Mucosa of stomach (tissue), 1 donor: Measurements from ENCODE around the gene FOXJ2.
"Not testable (repeated sequence)": the region's sequence is repeated elsewhere in the genome, so short reads cannot be mapped to it uniquely, and the experiment has no call there.

Experiments used
- H3K27me3 ChIP-seq: one replicate; pipeline ENCODE4 v1.7.0; 2013; ENCODE audit warnings: mild to moderate bottlenecking, low read length; ENCODE audit not compliant: control insufficient read depth, insufficient read depth
- H3K36me3 ChIP-seq: one replicate; pipeline ENCODE4 v1.7.0; 2013; ENCODE audit warnings: low read length; ENCODE audit not compliant: control insufficient read depth, insufficient read depth
- H3K4me1 ChIP-seq: one replicate; pipeline ENCODE4 v1.7.0; 2013; ENCODE audit warnings: mild to moderate bottlenecking, low read length; ENCODE audit not compliant: control insufficient read depth, insufficient read depth
- H3K4me3 ChIP-seq: one replicate; pipeline ENCODE4 v1.7.0; 2013; ENCODE audit warnings: low read length
- H3K9ac ChIP-seq: one replicate; pipeline ENCODE4 v1.7.0; 2013; ENCODE audit warnings: mild to moderate bottlenecking, low read length, moderate library complexity
- H3K9me3 ChIP-seq: one replicate; pipeline ENCODE4 v1.7.0; 2013; ENCODE audit warnings: mild to moderate bottlenecking, low read length, moderate library complexity; ENCODE audit not compliant: control insufficient read depth
- donor health status: Pancreatic carcinoma.

The FOXJ2 gene

GRCh38 chr12:8050600-8051250 is 18.2 kb downstream of the FOXJ2 start:
- Histone ChIP-seq H3K36me3 (peaks cover 23% of the 10 kb centered on the region), H3K4me1 (no peaks in the 10 kb centered on the region), H3K27me3 (no peaks in the 10 kb centered on the region), H3K4me3 (no peak overlapping the region), H3K9me3 (no peaks in the 10 kb centered on the region), H3K9ac (no peak overlapping the region)

DNA sequence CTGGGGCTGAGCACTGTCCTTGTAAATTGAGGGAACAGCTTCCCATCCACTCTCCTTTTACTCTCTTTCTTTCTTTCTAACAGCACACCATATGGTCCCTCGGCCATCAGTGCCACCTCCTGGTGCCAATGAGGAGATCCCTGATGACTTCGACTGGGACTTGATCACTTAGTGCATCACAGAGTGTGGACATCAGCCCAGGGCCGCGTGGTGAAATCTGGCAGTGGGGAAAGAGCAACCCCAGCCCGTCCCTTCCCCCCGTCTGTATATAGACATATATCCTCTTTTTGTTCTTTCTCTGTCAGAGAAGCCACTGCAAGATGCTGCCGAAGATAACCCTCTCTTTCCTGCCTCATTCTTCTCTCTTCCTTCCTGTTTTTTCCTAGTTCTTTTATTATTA is 20.2 kb downstream of the FOXJ2 start:
- no peaks in the 10 kb centered on the region for H3K4me1 ChIP-seq
- no peaks in the 10 kb centered on the region for H3K27me3 ChIP-seq
- no peak overlapping the region for H3K4me3 ChIP-seq
- H3K9ac ChIP-seq, result no peak overlapping the region
- H3K36me3 ChIP-seq, result peaks cover 23% of the 10 kb centered on the region
- H3K9me3 ChIP-seq, result no peaks in the 10 kb centered on the region

DNA sequence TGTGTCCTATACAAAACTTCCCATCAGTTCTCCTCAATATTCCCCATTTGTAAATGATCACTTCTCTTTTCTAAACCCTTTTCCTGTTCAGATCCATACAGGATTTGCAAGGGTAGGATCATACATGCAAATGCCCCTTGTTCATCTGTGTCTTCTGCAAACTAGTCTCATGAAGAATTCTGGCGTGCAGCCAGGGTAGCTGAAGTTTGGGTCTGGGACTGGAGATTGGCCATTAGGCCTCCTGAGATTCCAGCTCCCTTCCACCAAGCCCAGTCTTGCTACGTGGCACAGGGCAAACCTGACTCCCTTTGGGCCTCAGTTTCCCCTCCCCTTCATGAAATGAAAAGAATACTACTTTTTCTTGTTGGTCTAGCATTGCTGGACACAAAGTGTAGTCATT is 22.3 kb downstream of the FOXJ2 start:
- Histone ChIP-seq H3K9me3 (no peaks in the 10 kb centered on the region), H3K36me3 (peaks cover 12% of the 10 kb centered on the region), H3K27me3 (no peaks in the 10 kb centered on the region), H3K4me1 (no peaks in the 10 kb centered on the region), H3K9ac (no peak overlapping the region), H3K4me3 (no peak overlapping the region)

DNA sequence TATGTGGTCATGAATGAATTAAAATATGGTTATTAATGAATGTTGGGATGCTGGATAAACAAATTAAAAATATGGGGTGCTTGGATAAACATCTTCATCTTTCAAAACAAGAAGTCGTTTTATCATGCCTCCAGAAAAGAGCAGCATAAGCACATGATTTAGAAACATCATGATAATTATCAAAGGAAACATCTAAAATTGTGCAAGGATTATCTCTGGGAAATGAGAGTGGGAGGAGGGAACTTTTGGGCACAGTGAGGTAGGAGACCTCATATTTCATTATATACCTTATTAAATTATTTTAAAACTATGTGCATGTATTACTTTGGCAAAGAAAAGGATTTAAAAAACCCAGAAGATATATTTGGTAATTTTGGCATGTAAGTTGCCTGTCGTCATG is 24.8 kb downstream of the FOXJ2 start:
- no peaks in the 10 kb centered on the region for H3K9me3 ChIP-seq
- peaks cover 5% of the 10 kb centered on the region for H3K36me3 ChIP-seq
- no peaks in the 10 kb centered on the region for H3K4me1 ChIP-seq
- no peak overlapping the region for H3K9ac ChIP-seq
- H3K4me3 ChIP-seq, result no peak overlapping the region
- H3K27me3 ChIP-seq, result no peaks in the 10 kb centered on the region

DNA sequence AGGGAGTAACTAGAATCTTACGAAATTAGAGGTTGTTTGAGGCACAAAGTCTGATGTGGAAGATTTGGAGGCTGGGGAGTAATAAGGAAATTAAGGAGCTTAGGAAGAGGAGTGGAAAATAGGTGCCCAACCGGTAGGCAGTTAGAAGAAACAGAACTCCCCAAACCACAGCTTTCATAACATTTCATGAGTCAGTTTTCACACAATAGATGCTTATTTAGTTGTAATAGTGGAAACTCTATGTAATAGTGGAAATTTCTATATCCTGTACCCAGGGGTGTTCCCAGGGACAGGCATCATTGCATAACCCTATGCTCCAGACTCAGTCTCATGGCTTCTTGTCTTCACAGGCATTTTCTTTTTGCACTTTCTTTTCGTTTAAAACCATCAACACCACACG is 25.3 kb downstream of the FOXJ2 start:
- Histone ChIP-seq H3K4me1 (no peaks in the 10 kb centered on the region), H3K36me3 (peaks cover 5% of the 10 kb centered on the region), H3K9me3 (no peaks in the 10 kb centered on the region), H3K9ac (no peak overlapping the region), H3K4me3 (no peak overlapping the region), H3K27me3 (no peaks in the 10 kb centered on the region)

DNA sequence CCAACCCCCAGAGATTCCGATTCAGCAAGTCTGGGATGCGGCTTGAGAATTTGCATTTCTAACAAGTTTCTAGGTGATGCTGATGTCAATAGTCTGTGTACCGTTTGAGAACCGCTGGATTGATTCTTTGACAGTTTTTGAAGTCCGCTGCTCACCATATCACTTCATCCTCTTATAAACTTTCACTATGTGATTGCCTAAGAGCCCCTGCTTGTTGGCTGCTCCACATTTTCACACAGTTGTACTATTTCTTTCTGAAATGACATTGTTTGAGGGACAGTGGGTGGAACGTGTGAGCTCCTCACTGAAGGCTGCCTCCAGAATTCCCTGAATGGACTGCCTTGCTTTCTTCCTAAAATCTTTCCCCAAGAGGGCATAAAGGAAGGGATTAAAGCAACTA is 26.0 kb downstream of the FOXJ2 start:
- no peaks in the 10 kb centered on the region for H3K4me1 ChIP-seq

GRCh38 chr12:8064131-8064530 is 31.6 kb downstream of the FOXJ2 start:
- no peak overlapping the region for H3K9ac ChIP-seq
- H3K36me3 ChIP-seq, result no peaks in the 10 kb centered on the region
- no peaks in the 10 kb centered on the region for H3K4me1 ChIP-seq
- H3K9me3 ChIP-seq, result no peaks in the 10 kb centered on the region
- H3K4me3 ChIP-seq, result no peak overlapping the region
- no peaks in the 10 kb centered on the region for H3K27me3 ChIP-seq

More for the DNA sequence above, 26.0 kb downstream of the FOXJ2 start:
- no peak overlapping the region for H3K4me3 ChIP-seq
- no peaks in the 10 kb centered on the region for H3K36me3 ChIP-seq
- H3K9ac ChIP-seq, result no peak overlapping the region
- no peaks in the 10 kb centered on the region for H3K9me3 ChIP-seq
- no peaks in the 10 kb centered on the region for H3K27me3 ChIP-seq

- Histone ChIP-seq H3K4me1 (no peaks in the 10 kb centered on the region), H3K36me3 (no peaks in the 10 kb centered on the region), H3K9ac (peak within 1 kb of the TSS; percentile 10), H3K27me3 (no peaks in the 10 kb centered on the region), H3K4me3 (no peak within 1 kb of the TSS), H3K9me3 (no peaks in the 10 kb centered on the region)
These were observed 33.6 kb downstream of the FOXJ2 start, which contains the start of gene C3AR1 for GRCh38 chr12:8065991-8066594. Gene C3AR1, minus strand, starts transcription at chr12:8066359. Its CDS starts 6,174 bp downstream, at chr12:8060185.

GRCh38 chr12:8069582-8069981 is 37.1 kb downstream of the FOXJ2 start:
- no peaks in the 10 kb centered on the region for H3K4me1 ChIP-seq
- no peaks in the 10 kb centered on the region for H3K9me3 ChIP-seq
- H3K36me3 ChIP-seq, result no peaks in the 10 kb centered on the region
- H3K27me3 ChIP-seq, result no peaks in the 10 kb centered on the region
- H3K4me3 ChIP-seq, result no peak overlapping the region
- no peak overlapping the region for H3K9ac ChIP-seq

DNA sequence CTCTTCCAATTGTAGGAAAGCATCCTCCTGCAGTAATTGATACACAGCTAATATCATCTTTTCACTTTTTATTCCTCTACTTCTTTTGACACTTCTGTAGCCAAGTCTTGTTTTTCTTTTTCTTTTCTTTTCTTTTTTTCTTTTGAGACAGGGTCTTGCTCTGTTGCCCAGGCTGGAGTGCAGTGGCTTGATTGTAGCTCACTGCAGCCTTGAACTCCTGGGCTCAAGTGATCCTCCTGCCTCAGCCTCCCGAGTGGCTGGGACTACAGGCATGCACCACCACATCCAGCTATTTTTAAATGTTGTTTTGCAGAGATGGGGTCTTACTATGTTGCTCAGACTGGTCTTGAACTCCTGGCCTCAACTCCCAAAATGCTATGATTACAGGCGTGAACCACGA is 39.3 kb downstream of the FOXJ2 start:
- not testable (repeated sequence) for H3K9me3 ChIP-seq, H3K4me1 ChIP-seq, H3K36me3 ChIP-seq, H3K4me3 ChIP-seq, H3K9ac ChIP-seq, H3K27me3 ChIP-seq

- Histone ChIP-seq H3K9me3 (no peaks in the 10 kb centered on the region), H3K4me3 (no peak overlapping the region), H3K9ac (no peak overlapping the region), H3K4me1 (no peaks in the 10 kb centered on the region), H3K36me3 (no peaks in the 10 kb centered on the region), H3K27me3 (no peaks in the 10 kb centered on the region)
These were observed 43.4 kb downstream of the FOXJ2 start for GRCh38 chr12:8075935-8076334.

DNA sequence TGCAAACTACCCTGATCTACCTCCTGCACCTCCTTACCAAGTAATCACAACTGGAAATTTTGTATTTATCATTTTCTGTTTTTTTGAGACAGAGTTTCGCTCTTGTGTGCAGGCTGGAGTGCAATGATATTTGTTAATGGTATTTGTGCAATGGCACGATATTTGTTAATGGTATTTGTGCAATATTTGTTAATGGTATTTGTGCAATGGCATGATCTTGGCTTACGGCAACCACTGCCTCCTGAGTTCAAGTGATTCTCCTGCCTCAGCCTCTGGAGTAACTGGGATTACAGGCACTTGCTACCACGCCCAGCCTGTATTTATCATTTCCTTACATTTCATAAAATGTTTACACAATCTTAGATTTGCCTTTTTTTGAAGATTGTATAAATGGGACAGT is 43.9 kb downstream of the FOXJ2 start:
- Histone ChIP-seq H3K9me3 (no peaks in the 10 kb centered on the region), H3K4me1 (no peaks in the 10 kb centered on the region), H3K4me3 (no peak overlapping the region), H3K36me3 (no peaks in the 10 kb centered on the region), H3K27me3 (no peaks in the 10 kb centered on the region), H3K9ac (no peak overlapping the region)
